Measurements from ENCODE around the gene EFHB.

- no peak for TF ChIP-seq SP3 (tag by site-specific recombination; IDR thresholded peaks at IDR 0.05)
- no peak for TF ChIP-seq ZIC2 (tag by site-specific recombination; IDR thresholded peaks at IDR 0.05)
- no peak for TF ChIP-seq ZNF350 (tag by site-specific recombination; IDR thresholded peaks at IDR 0.05)
- TF ChIP-seq, protein P1, sequence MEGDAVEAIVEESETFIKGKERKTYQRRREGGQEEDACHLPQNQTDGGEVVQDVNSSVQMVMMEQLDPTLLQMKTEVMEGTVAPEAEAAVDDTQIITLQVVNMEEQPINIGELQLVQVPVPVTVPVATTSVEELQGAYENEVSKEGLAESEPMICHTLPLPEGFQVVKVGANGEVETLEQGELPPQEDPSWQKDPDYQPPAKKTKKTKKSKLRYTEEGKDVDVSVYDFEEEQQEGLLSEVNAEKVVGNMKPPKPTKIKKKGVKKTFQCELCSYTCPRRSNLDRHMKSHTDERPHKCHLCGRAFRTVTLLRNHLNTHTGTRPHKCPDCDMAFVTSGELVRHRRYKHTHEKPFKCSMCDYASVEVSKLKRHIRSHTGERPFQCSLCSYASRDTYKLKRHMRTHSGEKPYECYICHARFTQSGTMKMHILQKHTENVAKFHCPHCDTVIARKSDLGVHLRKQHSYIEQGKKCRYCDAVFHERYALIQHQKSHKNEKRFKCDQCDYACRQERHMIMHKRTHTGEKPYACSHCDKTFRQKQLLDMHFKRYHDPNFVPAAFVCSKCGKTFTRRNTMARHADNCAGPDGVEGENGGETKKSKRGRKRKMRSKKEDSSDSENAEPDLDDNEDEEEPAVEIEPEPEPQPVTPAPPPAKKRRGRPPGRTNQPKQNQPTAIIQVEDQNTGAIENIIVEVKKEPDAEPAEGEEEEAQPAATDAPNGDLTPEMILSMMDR (tag by site-specific recombination; IDR thresholded peaks at IDR 0.05): no peak
- TF ChIP-seq HOXA7 (CRISPR knock-in tag; IDR thresholded peaks at IDR 0.05; ENCODE audit: borderline replicate concordance): no peak
- no peak for TF ChIP-seq ZSCAN18 (tag by site-specific recombination; IDR thresholded peaks at IDR 0.05)
- TF ChIP-seq ZNF223 (tag by site-specific recombination; IDR thresholded peaks at IDR 0.05): no peak
- no peak for TF ChIP-seq KLF8 (tag by site-specific recombination; IDR thresholded peaks at IDR 0.05)
- no peak for TF ChIP-seq ZNF302 (tag by site-specific recombination; IDR thresholded peaks at IDR 0.05; ENCODE audit: low read depth)
- TF ChIP-seq ZNF24 (tag by site-specific recombination; IDR thresholded peaks at IDR 0.05): no peak
- no peak for TF ChIP-seq ZNF707 (tag by site-specific recombination; IDR thresholded peaks at IDR 0.05)
These were observed 22.6 kb downstream of the EFHB start for GRCh38 chr3:19911452-19911851.

All from HEK293 (cell line).